Dendritic cell treated with granulocyte-macrophage colony-stimulating factor and Interleukin-4, amounts not matched to agents 40 ng/mL and 50 ng/mL, for 4 days (primary cell): ENCODE measurements around the gene AFG3L2.
A peak's percentile ranks its signal among the peaks of the same experiment; 100 is the strongest.

Experiments used
- H3K27ac Mint-ChIP-seq: one replicate; pipeline ENCODE4 v1.8.0; 2022; ENCODE audit warnings: mild to moderate bottlenecking, mixed read lengths
- H3K27me3 Mint-ChIP-seq: one replicate; pipeline ENCODE4 v1.8.0; 2022; ENCODE audit warnings: mild to moderate bottlenecking, mixed read lengths
- H3K36me3 Mint-ChIP-seq: one replicate; pipeline ENCODE4 v1.8.0; 2022; ENCODE audit warnings: low read depth, mixed read lengths
- H3K4me1 Mint-ChIP-seq: one replicate; pipeline ENCODE4 v1.8.0; 2022; ENCODE audit warnings: low read depth, mixed read lengths
- H3K4me3 Mint-ChIP-seq: one replicate; pipeline ENCODE4 v1.8.0; 2022; ENCODE audit warnings: mild to moderate bottlenecking, moderate library complexity, mixed read lengths
- H3K9me3 Mint-ChIP-seq: one replicate; pipeline ENCODE4 v1.8.0; 2022; ENCODE audit warnings: mixed read lengths
- intact Hi-C: fragments of 100-400 bp; cut with micrococcal nuclease; formaldehyde crosslinking; loops from one replicate; pipeline ENCODE4 v1.15.0; 2022

The AFG3L2 gene

GRCh38 chr18:12305930-12306629 lies 70.9 kb downstream of the AFG3L2 start:
- Mint-ChIP-seq H3K4me3 (peak overlapping the region; percentile 77), H3K36me3 (peaks cover 23% of the 10 kb centered on the region), H3K9me3 (no peaks in the 10 kb centered on the region), H3K27me3 (peaks cover 24% of the 10 kb centered on the region), H3K27ac (peak overlapping the region; percentile 91), H3K4me1 (peaks cover 42% of the 10 kb centered on the region)
- intact Hi-C loops, result loop anchor here (5.0 kb wide), 1 partner anchor 324 kb away; the partner anchor contains the start of gene IMPA2

DNA sequence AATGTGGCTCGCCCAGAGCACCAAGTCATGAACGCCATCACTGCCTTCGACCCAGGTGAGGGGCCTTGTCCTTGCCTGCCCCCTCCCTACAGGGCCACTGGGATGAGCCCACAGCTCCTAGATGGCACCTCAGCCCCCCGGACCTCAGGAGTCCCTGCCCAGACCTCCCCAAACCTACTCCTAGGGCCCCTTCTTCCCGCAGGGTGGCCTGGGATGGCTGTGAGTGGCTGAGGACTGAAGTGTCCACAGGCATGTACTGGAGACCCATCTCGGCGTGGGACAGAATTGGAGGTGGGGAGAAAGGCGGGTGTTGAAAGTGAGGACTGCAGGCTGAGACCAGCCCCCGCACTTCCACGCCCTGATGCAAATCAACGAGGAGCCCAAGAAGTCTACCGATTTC lies 71.8 kb downstream of the AFG3L2 start:
- Mint-ChIP-seq H3K36me3 (peaks cover 14% of the 10 kb centered on the region), H3K9me3 (no peaks in the 10 kb centered on the region), H3K27me3 (peaks cover 24% of the 10 kb centered on the region), H3K4me3 (no peak overlapping the region), H3K4me1 (peaks cover 36% of the 10 kb centered on the region), H3K27ac (no peak overlapping the region)
- intact Hi-C loops, result loop anchor here (5.0 kb wide), 1 partner anchor 323 kb away; the partner anchor contains the start of gene IMPA2

DNA sequence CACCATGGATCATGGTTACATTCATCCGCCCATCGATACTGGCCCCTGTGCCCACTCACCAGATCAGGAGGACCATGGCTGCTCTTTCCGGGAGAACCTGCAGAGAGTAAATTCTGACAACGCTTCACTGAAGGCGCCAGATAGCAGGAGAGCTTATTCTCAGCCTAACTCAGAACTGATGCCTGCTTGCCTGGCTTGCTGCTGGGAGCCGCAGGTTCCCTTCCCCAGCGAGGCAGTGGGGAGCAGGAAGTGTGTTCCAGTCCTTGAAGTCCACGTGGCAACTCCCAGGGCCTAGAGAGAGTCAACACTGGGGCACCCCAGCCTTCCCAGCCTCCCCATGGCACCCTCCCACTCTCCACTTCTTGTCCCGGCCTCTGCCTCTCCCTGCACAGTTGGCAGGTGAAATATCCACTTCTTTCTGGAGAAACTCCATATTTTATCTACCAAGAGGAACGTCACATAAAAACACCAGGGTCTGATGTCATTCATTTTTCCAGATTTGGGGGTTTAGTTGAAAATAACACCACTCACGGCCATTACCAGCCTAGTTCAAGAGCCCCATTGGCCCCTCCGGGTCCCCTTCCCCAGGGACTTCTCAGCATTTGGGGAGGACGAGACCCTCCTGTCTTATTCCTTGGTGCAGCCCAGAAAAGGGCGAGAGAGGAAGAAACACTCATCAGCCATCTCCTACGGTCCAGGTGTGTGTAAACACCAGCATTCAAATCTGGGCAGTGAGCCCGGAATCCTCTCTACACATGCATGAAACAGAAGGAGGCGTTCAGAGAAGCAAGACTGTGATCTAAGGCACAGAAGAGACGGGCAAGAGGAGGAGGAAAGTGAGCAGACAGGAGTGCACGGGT lies 72.4 kb downstream of the AFG3L2 start:
- Mint-ChIP-seq H3K27me3 (peaks cover 26% of the 10 kb centered on the region), H3K27ac (no peak overlapping the region), H3K4me1 (peaks cover 30% of the 10 kb centered on the region), H3K4me3 (no peak overlapping the region), H3K36me3 (peaks cover 8% of the 10 kb centered on the region), H3K9me3 (no peaks in the 10 kb centered on the region)
- intact Hi-C loops, result loop anchor here (5.0 kb wide), 1 partner anchor 322 kb away; the partner anchor contains the start of gene IMPA2

DNA sequence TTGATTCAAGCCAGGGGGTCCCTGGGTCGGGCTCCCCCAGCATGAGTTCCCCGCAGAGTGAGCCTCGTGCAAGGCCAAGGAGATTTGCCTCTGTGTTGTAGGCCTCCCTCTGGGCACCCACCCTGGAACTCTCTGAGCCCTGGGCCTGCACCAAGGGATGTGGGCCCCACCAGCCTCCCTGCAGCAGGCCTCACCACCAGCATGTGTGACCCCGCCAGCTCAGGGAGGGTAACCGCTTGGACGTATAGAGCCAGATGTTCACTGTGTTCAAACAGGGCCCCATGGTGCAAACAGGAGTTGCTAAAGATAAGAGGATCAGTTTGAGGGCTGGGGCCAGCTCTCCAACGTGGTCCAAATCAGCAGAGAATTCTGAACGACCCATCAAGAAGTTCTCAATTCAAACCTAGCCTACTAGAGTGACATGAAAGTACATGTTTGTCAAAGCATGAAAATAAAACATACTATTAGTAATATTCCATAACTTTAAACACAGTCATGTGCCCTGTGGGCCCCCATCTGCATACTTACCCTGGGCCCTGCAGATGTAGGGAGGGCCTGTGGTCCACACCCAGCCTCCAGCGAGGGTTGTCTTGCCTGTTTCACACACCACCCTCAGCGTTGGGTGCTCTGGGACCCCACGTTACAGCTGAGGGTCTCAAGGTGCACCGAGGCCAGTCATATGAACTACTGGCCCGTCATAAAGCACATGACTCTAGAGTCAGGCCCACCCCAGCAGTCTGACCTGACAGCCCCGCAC lies 74.5 kb downstream of the AFG3L2 start:
- peaks cover 29% of the 10 kb centered on the region for H3K27me3 Mint-ChIP-seq

GRCh38 chr18:12301263-12302005 lies 75.6 kb downstream of the AFG3L2 start:
- H3K9me3 Mint-ChIP-seq, result no peaks in the 10 kb centered on the region
- intact Hi-C loops, result no loop called here
- H3K27ac Mint-ChIP-seq, result no peak overlapping the region

More for the DNA sequence above, 74.5 kb downstream of the AFG3L2 start:
- H3K9me3 Mint-ChIP-seq, result no peaks in the 10 kb centered on the region
- H3K4me1 Mint-ChIP-seq, result peaks cover 25% of the 10 kb centered on the region
- intact Hi-C loops, result no loop called here
- no peaks in the 10 kb centered on the region for H3K36me3 Mint-ChIP-seq
- no peak overlapping the region for H3K27ac Mint-ChIP-seq
- no peak overlapping the region for H3K4me3 Mint-ChIP-seq

GRCh38 chr18:12299862-12300261 lies 77.2 kb downstream of the AFG3L2 start:
- H3K4me1 Mint-ChIP-seq, result peaks cover 7% of the 10 kb centered on the region
- no peaks in the 10 kb centered on the region for H3K9me3 Mint-ChIP-seq
- intact Hi-C loops, result no loop called here
- peaks cover 11% of the 10 kb centered on the region for H3K27me3 Mint-ChIP-seq
- H3K36me3 Mint-ChIP-seq, result no peaks in the 10 kb centered on the region
- H3K4me3 Mint-ChIP-seq, result no peak overlapping the region
- no peak overlapping the region for H3K27ac Mint-ChIP-seq

More at GRCh38 chr18:12301263-12302005, 75.6 kb downstream of the AFG3L2 start:
- peaks cover 19% of the 10 kb centered on the region for H3K4me1 Mint-ChIP-seq
- H3K36me3 Mint-ChIP-seq, result no peaks in the 10 kb centered on the region
- H3K4me3 Mint-ChIP-seq, result no peak overlapping the region
- H3K27me3 Mint-ChIP-seq, result peaks cover 25% of the 10 kb centered on the region

- Mint-ChIP-seq H3K9me3 (no peaks in the 10 kb centered on the region), H3K27ac (no peak overlapping the region), H3K27me3 (peaks cover 10% of the 10 kb centered on the region), H3K4me3 (no peak overlapping the region), H3K36me3 (no peaks in the 10 kb centered on the region), H3K4me1 (no peaks in the 10 kb centered on the region)
- intact Hi-C loops, result no loop called here
These were observed 80.6 kb downstream of the AFG3L2 start for GRCh38 chr18:12296457-12296856.

DNA sequence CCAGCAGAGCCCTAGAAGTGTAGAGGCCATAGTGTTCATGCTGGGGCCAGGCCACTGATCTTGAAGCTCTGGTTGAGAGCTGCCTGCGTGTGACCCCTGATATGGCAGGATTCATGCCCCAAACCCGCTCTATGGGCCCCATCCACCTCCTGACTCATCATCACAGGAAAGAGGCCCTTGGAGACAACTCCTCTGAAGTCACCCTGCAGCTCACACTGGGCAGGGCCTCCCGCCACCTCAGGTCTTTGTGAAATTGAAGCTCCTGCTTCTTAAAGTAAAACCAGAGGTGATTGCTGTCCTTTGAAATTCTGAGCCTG lies 81.0 kb downstream of the AFG3L2 start:
- H3K9me3 Mint-ChIP-seq, result no peaks in the 10 kb centered on the region
- H3K27ac Mint-ChIP-seq, result no peak overlapping the region
- H3K4me3 Mint-ChIP-seq, result no peak overlapping the region
- peaks cover 10% of the 10 kb centered on the region for H3K27me3 Mint-ChIP-seq
- H3K36me3 Mint-ChIP-seq, result no peaks in the 10 kb centered on the region
- intact Hi-C loops, result no loop called here
- no peaks in the 10 kb centered on the region for H3K4me1 Mint-ChIP-seq

GRCh38 chr18:12295389-12296086 lies 81.5 kb downstream of the AFG3L2 start:
- Mint-ChIP-seq H3K4me3 (no peak overlapping the region), H3K4me1 (no peaks in the 10 kb centered on the region), H3K9me3 (no peaks in the 10 kb centered on the region), H3K27me3 (peaks cover 10% of the 10 kb centered on the region), H3K36me3 (no peaks in the 10 kb centered on the region), H3K27ac (no peak overlapping the region)
- intact Hi-C loops, result no loop called here

GRCh38 chr18:12293831-12294230 lies 83.2 kb downstream of the AFG3L2 start:
- H3K9me3 Mint-ChIP-seq, result no peaks in the 10 kb centered on the region
- H3K27me3 Mint-ChIP-seq, result peaks cover 18% of the 10 kb centered on the region
- no peaks in the 10 kb centered on the region for H3K4me1 Mint-ChIP-seq
- no peak overlapping the region for H3K27ac Mint-ChIP-seq
- no peak overlapping the region for H3K4me3 Mint-ChIP-seq
- H3K36me3 Mint-ChIP-seq, result no peaks in the 10 kb centered on the region
- intact Hi-C loops, result no loop called here

DNA sequence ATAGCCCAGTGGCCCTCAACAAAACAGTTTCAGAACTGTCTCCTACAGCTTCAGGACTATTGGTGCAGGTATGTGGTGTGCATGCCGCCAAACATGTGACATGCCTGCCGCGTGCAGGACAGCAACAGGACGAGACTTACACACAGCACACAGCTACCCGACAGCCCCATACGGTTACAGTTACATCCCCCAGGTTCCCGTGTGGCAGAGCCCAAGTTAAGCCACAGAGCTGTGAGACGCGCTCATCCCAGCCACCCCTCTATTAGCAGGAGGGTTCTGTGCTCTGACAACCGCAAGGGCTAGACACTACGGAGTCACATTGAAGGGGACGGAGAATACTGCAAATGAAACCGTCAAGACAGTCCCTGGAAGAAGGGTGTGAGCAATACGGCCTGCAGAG lies 85.3 kb downstream of the AFG3L2 start:
- intact Hi-C loops, result no loop called here
- no peaks in the 10 kb centered on the region for H3K9me3 Mint-ChIP-seq
- peaks cover 10% of the 10 kb centered on the region for H3K4me1 Mint-ChIP-seq
- no peak overlapping the region for H3K27ac Mint-ChIP-seq
- H3K27me3 Mint-ChIP-seq, result peaks cover 36% of the 10 kb centered on the region
- no peak overlapping the region for H3K4me3 Mint-ChIP-seq
- no peaks in the 10 kb centered on the region for H3K36me3 Mint-ChIP-seq

- H3K27me3 Mint-ChIP-seq, result peaks cover 41% of the 10 kb centered on the region
- no peaks in the 10 kb centered on the region for H3K9me3 Mint-ChIP-seq
- H3K4me1 Mint-ChIP-seq, result peaks cover 10% of the 10 kb centered on the region
These were observed 85.9 kb downstream of the AFG3L2 start for GRCh38 chr18:12291161-12291560.

DNA sequence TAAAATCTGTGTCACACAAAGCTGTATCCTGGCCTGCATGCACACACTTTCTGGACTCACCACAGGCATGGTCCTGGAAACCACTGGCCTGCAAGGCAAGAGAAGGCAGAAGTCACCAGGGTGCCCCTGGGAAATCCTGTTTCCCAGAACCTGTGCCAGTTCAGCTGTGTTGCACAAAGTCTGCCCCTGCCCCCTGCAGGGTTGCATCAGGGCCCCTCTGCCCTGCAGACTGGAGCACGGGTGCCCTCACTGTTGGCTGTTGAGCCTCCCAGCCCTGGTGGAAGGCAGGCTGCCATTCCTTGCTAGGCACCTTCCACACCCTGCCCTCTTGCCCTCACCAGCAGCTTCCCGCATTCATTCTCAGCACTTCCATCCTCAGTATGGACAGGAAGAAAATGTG lies 86.9 kb downstream of the AFG3L2 start:
- H3K4me3 Mint-ChIP-seq, result no peak overlapping the region
- H3K27me3 Mint-ChIP-seq, result peaks cover 48% of the 10 kb centered on the region
- intact Hi-C loops, result no loop called here
- H3K36me3 Mint-ChIP-seq, result no peaks in the 10 kb centered on the region
- no peaks in the 10 kb centered on the region for H3K9me3 Mint-ChIP-seq
- no peak overlapping the region for H3K27ac Mint-ChIP-seq
- peaks cover 10% of the 10 kb centered on the region for H3K4me1 Mint-ChIP-seq

More at GRCh38 chr18:12291161-12291560, 85.9 kb downstream of the AFG3L2 start:
- Mint-ChIP-seq H3K27ac (no peak overlapping the region), H3K4me3 (no peak overlapping the region), H3K36me3 (no peaks in the 10 kb centered on the region)
- intact Hi-C loops, result no loop called here
